Measurements from ENCODE around the gene ITGB5. TPM values are rescaled to one million over a fixed set of nuclear protein-coding genes. Genes with fewer than 3 reads are reported as not detected.
"Not testable (repeated sequence)": the region's sequence is repeated elsewhere in the genome, so short reads cannot be mapped to it uniquely, and the experiment has no call there.

ITGB5 gene
- total RNA-seq, 1 donor = 10.4 TPM

- H3K9me3 ChIP-seq (ENCODE audit: low read depth, low read length) = no peaks in the 10 kb centered on the region
- peaks cover 14% of the 10 kb centered on the region for H3K4me1 ChIP-seq (ENCODE audit: insufficient read depth, low read length)
- no peak overlapping the region for H3K4me3 ChIP-seq (ENCODE audit: low read length)
- H3K27me3 ChIP-seq (ENCODE audit: insufficient read depth, low read length) = no peaks in the 10 kb centered on the region
These were observed 98.9 kb downstream of the ITGB5 start for GRCh38 chr3:124788254-124788745.

DNA sequence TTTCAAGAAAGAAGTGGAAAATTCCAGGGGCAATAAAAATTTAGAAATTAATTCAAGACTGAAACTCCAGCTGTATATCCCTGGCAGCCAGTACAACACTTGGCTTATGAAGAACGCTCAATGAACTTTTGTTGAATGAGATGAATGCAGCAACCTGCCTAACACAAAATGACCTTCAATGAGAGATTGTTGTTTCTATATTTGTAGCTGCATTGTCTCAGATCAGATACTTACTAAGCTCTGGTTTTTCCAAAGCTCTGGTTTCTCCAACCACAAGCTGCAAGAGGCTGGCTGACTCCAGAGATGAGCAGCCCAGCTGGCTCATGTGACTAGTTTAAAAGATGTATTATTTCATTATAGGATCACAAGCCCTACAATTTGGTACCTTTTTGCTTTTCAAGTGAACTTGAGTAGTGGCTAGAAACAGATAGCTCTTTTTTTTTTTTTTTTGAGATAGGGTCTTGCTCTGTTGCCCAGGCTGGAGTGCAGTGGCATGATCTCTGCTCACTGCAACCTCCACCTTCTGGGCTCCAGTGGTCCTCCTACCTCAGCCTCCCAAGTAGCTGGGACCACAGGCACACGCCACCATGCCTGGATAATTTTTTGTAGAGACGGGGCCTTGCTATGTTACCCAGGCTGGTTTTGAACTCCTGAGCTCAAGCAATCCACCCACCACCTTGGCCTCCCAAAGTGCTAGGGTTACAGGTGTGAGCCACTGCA lies 99.5 kb downstream of the ITGB5 start:
- Histone ChIP-seq H3K9me3 (ENCODE audit: low read depth, low read length) (no peaks in the 10 kb centered on the region), H3K4me3 (ENCODE audit: low read length) (no peak overlapping the region), H3K27me3 (ENCODE audit: insufficient read depth, low read length) (no peaks in the 10 kb centered on the region), H3K4me1 (ENCODE audit: insufficient read depth, low read length) (peaks cover 14% of the 10 kb centered on the region)

GRCh38 chr3:124786511-124787241 lies 100.5 kb downstream of the ITGB5 start:
- Histone ChIP-seq H3K4me3 (ENCODE audit: low read length) (no peak overlapping the region), H3K9me3 (ENCODE audit: low read depth, low read length) (no peaks in the 10 kb centered on the region), H3K4me1 (ENCODE audit: insufficient read depth, low read length) (peaks cover 14% of the 10 kb centered on the region), H3K27me3 (ENCODE audit: insufficient read depth, low read length) (no peaks in the 10 kb centered on the region)

DNA sequence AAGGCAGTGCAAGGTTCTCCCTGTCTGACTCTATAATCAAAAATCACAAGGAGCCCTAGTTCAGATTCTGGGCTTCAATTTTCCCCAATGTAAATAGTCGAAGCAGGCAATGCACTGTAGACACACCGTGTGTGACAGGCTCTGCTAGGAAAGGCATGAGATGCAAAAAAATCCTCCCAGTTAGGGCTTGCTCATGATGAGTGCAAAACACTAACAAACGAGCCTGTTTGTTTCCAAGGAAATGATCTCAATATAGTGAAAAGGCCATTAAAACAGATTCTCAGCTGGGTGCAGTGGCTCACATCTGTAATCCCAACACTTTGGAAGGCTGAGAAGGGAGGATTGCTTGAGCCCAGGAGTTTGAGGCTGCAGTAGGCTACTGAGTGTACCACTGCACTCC lies 101.2 kb downstream of the ITGB5 start:
- H3K9me3 ChIP-seq (ENCODE audit: low read depth, low read length) = no peaks in the 10 kb centered on the region
- no peaks in the 10 kb centered on the region for H3K27me3 ChIP-seq (ENCODE audit: insufficient read depth, low read length)
- no peak overlapping the region for H3K4me3 ChIP-seq (ENCODE audit: low read length)
- H3K4me1 ChIP-seq (ENCODE audit: insufficient read depth, low read length) = peaks cover 18% of the 10 kb centered on the region

DNA sequence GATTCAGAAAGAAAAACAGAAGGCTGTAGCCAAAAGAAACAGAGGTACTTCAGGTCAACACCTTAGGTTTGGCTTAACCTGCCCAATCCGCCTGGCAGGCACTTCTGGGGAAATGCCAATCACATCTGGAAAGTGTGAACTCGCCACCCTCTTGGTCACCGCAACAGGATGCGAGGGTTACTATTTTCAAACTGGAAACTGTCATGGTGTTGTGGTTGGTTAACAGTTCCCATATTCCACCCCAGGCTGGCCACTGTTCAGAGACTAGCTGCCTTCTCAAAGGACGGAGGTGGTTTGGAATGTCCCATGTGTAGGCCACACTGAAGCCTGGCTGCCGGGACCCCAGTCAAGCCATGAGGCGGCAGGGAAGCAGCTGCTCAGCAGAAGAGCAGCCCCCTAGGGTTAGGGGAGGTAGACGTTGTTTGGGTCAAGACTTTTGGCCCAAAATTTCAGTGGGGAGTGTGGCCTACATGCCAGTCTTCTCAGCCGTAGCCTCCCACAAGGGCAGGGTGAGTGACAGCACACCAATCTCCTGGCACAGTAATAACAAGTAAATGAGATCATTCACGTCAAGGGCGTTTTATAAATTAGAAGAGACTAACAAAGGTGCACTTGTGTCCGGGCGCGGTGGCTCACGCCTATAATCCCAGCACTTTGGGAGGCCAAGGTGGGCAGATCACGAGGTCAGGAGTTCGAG lies 102.3 kb downstream of the ITGB5 start:
- Histone ChIP-seq H3K4me1 (ENCODE audit: insufficient read depth, low read length) (peaks cover 24% of the 10 kb centered on the region), H3K9me3 (ENCODE audit: low read depth, low read length) (no peaks in the 10 kb centered on the region), H3K27me3 (ENCODE audit: insufficient read depth, low read length) (no peaks in the 10 kb centered on the region), H3K4me3 (ENCODE audit: low read length) (no peak overlapping the region)

DNA sequence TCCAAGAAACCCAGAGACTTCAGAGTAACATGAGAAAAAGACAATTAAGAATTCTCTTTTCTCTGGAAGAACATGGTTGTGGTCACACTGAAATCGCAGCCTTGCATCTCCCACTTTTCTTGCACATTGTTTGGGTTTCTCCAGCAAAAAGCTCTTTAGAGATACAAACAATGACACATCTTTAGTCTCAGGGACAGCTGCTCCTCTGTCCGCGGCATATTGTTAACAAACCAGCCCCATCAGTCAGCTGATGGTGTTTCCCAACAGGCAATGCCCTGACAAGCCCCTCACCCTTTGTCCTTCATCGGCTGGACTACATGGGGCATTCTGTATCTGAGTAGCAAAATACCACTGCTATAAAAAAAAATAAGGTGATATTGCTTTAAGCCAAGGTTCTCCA lies 103.5 kb downstream of the ITGB5 start:
- Histone ChIP-seq H3K4me3 (ENCODE audit: low read length) (no peak overlapping the region), H3K4me1 (ENCODE audit: insufficient read depth, low read length) (peaks cover 24% of the 10 kb centered on the region), H3K27me3 (ENCODE audit: insufficient read depth, low read length) (no peaks in the 10 kb centered on the region), H3K9me3 (ENCODE audit: low read depth, low read length) (no peaks in the 10 kb centered on the region)

GRCh38 chr3:124782377-124782712 lies 104.8 kb downstream of the ITGB5 start:
- H3K27me3 ChIP-seq (ENCODE audit: insufficient read depth, low read length); H3K9me3 ChIP-seq (ENCODE audit: low read depth, low read length); H3K4me3 ChIP-seq (ENCODE audit: low read length): not testable (repeated sequence)
- peaks cover 24% of the 10 kb centered on the region for H3K4me1 ChIP-seq (ENCODE audit: insufficient read depth, low read length)

- Histone ChIP-seq H3K9me3 (ENCODE audit: low read depth, low read length) (no peaks in the 10 kb centered on the region), H3K4me1 (ENCODE audit: insufficient read depth, low read length) (peaks cover 24% of the 10 kb centered on the region)
These were observed 105.4 kb downstream of the ITGB5 start for GRCh38 chr3:124781476-124782376.

GRCh38 chr3:124780761-124781475 lies 106.2 kb downstream of the ITGB5 start:
- H3K27me3 ChIP-seq (ENCODE audit: insufficient read depth, low read length) = no peaks in the 10 kb centered on the region
- H3K9me3 ChIP-seq (ENCODE audit: low read depth, low read length) = no peaks in the 10 kb centered on the region
- H3K4me1 ChIP-seq (ENCODE audit: insufficient read depth, low read length) = peaks cover 24% of the 10 kb centered on the region
- no peak overlapping the region for H3K4me3 ChIP-seq (ENCODE audit: low read length)

More at GRCh38 chr3:124781476-124782376, 105.4 kb downstream of the ITGB5 start:
- Histone ChIP-seq H3K4me3 (ENCODE audit: low read length) (no peak overlapping the region), H3K27me3 (ENCODE audit: insufficient read depth, low read length) (no peaks in the 10 kb centered on the region)

DNA sequence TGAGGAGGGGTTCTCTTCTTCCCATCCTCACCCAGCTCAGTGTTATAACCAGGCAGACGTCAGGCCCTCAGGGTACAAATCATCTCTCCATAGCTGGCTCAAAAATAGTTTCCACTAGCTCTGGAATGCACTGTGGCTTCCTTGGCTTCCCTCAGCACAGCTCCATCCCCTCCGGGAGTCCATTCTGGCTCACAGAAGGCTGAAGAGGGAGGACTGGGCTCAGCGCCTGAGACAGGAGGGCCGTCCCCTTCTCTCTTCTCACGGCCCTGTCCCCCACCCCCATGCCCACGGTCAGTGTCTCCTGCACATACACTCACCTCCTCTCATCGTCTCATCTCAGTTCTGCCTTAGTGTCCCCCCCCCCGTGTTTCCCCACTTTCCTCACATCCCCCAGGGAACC lies 106.8 kb downstream of the ITGB5 start:
- Histone ChIP-seq H3K4me3 (ENCODE audit: low read length) (no peak overlapping the region), H3K4me1 (ENCODE audit: insufficient read depth, low read length) (peaks cover 24% of the 10 kb centered on the region), H3K27me3 (ENCODE audit: insufficient read depth, low read length) (no peaks in the 10 kb centered on the region), H3K9me3 (ENCODE audit: low read depth, low read length) (no peaks in the 10 kb centered on the region)

DNA sequence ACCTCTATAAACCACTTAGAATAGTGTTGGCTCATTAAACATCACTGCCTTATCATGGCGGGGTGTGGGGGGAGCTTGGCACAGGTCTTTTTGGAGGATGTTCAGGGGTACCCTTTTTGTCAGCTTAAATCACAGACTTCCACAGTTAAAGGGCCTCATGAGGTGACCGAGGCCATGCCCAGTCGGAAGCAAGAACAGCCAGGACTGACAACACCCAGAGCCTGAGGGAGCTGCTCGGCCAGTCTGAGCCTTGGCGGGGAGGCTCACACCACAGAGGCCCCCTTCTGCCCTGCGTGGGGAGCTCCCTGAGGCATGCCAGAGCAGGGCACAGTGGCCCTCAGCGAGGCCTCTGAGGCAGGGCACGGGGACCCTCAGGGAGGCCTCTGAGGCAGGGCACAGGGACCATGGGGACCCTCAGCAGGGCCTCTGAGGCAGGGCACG lies 107.4 kb downstream of the ITGB5 start:
- H3K27me3 ChIP-seq (ENCODE audit: insufficient read depth, low read length) = no peaks in the 10 kb centered on the region
- H3K4me3 ChIP-seq (ENCODE audit: low read length) = no peak overlapping the region
- no peaks in the 10 kb centered on the region for H3K9me3 ChIP-seq (ENCODE audit: low read depth, low read length)
- peaks cover 20% of the 10 kb centered on the region for H3K4me1 ChIP-seq (ENCODE audit: insufficient read depth, low read length)

DNA sequence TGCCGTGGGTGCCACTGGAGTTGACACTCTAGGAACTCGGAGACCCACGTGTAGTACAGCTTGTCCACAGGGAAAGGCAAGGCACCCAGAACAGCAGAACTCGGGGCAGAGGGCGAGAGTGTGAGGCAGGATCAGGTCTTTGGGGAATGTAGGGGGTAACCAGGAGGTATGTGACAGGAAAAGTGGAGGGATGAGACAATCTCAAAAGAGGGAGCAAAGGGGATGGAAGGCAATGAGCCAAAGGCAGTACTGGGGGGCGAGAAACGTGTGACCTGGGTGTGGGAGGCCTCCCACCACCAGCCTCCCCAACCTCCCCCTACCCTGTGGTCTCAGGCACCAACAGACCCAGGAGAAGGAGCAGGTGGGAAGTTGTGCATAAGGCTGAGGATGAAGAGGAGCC lies 108.0 kb downstream of the ITGB5 start:
- H3K4me1 ChIP-seq (ENCODE audit: insufficient read depth, low read length) = peaks cover 14% of the 10 kb centered on the region
- H3K4me3 ChIP-seq (ENCODE audit: low read length) = no peak overlapping the region
- H3K27me3 ChIP-seq (ENCODE audit: insufficient read depth, low read length) = no peaks in the 10 kb centered on the region
- H3K9me3 ChIP-seq (ENCODE audit: low read depth, low read length) = no peaks in the 10 kb centered on the region

GRCh38 chr3:124777762-124778470 lies 109.2 kb downstream of the ITGB5 start:
- no peak overlapping the region for H3K4me3 ChIP-seq (ENCODE audit: low read length)
- no peaks in the 10 kb centered on the region for H3K27me3 ChIP-seq (ENCODE audit: insufficient read depth, low read length)
- H3K9me3 ChIP-seq (ENCODE audit: low read depth, low read length) = no peaks in the 10 kb centered on the region
- H3K4me1 ChIP-seq (ENCODE audit: insufficient read depth, low read length) = peaks cover 9% of the 10 kb centered on the region
